Stimulated activated CD4-positive, alpha-beta T cell treated with anti-CD3 and anti-CD28 coated beads, Interleukin-1b, Interleukin-23, amount 100 ng/mL, for 24 hours (primary cell): ENCODE results near the gene GNPDA1.

ENCODE experiments used
- DNase-seq, 4 experiments: peaks; one replicate each; pipeline ENCODE4 v3.0.0-alpha.2; 2020; ENCODE audit warnings: low read depth in 4 of 4, low spot score in 1 of 4

GNPDA1 gene

GRCh38 chr5:142024771-142025304, 12.0 kb upstream of the GNPDA1 start:
- peak; percentile 55 to 82 (median 68) for DNase-seq

GRCh38 chr5:142023836-142024235, 11.0 kb upstream of the GNPDA1 start:
- no peak for DNase-seq

GRCh38 chr5:142020122-142020659, 7.4 kb upstream of the GNPDA1 start:
- DNase-seq, result no peak

GRCh38 chr5:142017832-142018427, 5.1 kb upstream of the GNPDA1 start:
- DNase-seq, result no peak

- no peak for DNase-seq
Measured at GRCh38 chr5:142016556-142016955, 3.7 kb upstream of the GNPDA1 start.

- DNase-seq, result peak in 1 of 4 experiments; percentile 42
Measured at GRCh38 chr5:142015781-142016533, 3.1 kb upstream of the GNPDA1 start.

- DNase-seq, result peak in 1 of 4 experiments; percentile 35
Measured at GRCh38 chr5:142014911-142015584, 2.2 kb upstream of the GNPDA1 start.

GRCh38 chr5:142013734-142014521, 1.1 kb upstream of the GNPDA1 start:
- DNase-seq, result no peak

GRCh38 chr5:142012186-142012785, 541 bp downstream of the GNPDA1 start:
- peak in 3 of 4 experiments; percentile 33 to 68 (median 57) for DNase-seq

- DNase-seq, result no peak
Measured at GRCh38 chr5:142011572-142012185, 1.1 kb downstream of the GNPDA1 start.

- DNase-seq, result no peak
Measured at GRCh38 chr5:142009886-142010285, 2.9 kb downstream of the GNPDA1 start.

GRCh38 chr5:142008813-142009212, 4.0 kb downstream of the GNPDA1 start:
- DNase-seq, result no peak

GRCh38 chr5:142007237-142007544, 5.6 kb downstream of the GNPDA1 start:
- no peak for DNase-seq

GRCh38 chr5:142006363-142007236, 6.2 kb downstream of the GNPDA1 start:
- no peak for DNase-seq

- no peak for DNase-seq
Measured at GRCh38 chr5:142003266-142003800, 9.5 kb downstream of the GNPDA1 start.

- no peak for DNase-seq
Measured at GRCh38 chr5:142000704-142001484, 11.9 kb downstream of the GNPDA1 start.

GRCh38 chr5:142000173-142000572, 12.7 kb downstream of the GNPDA1 start:
- DNase-seq, result no peak

GRCh38 chr5:141997358-141997960, 15.4 kb downstream of the GNPDA1 start:
- no peak for DNase-seq
